Stimulated activated CD4-positive, alpha-beta T cell treated with anti-CD3 and anti-CD28 coated beads, Interleukin-1b, Interleukin-23, amount 100 ng/mL, for 24 hours (primary cell): ENCODE data around the gene SLC5A12.
"Not testable (repeated sequence)": the region's sequence is repeated elsewhere in the genome, so short reads cannot be mapped to it uniquely, and the experiment has no call there.

Experiments
- DNase-seq, 4 experiments: peaks; one replicate each; pipeline ENCODE4 v3.0.0-alpha.2; 2020; ENCODE audit warnings: low read depth in 4 of 4, low spot score in 1 of 4

Gene SLC5A12

GRCh38 chr11:26662916-26663315 lies 58.9 kb downstream of the SLC5A12 start:
- DNase-seq, result no peak

GRCh38 chr11:26655287-26655686 lies 66.6 kb downstream of the SLC5A12 start:
- no peak for DNase-seq

DNA sequence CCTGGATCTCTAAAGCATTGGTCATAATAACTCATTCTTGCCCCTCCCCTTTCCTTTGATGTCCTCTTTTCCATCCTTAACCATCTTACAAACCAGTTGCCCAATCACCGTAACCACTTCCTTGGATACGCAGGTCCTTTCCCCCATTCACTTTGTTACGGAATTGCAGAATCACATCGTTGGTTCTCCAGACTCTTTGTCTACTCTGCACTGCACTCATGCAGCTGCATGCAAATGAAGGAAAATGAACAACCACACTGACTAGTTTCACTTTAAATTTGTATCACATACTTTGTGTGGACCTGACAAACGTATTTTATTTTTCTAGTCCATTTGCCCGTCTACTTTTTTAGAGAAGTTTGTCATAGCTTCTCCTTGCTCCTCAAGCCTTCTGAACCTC lies 69.9 kb downstream of the SLC5A12 start:
- DNase-seq, result no peak

DNA sequence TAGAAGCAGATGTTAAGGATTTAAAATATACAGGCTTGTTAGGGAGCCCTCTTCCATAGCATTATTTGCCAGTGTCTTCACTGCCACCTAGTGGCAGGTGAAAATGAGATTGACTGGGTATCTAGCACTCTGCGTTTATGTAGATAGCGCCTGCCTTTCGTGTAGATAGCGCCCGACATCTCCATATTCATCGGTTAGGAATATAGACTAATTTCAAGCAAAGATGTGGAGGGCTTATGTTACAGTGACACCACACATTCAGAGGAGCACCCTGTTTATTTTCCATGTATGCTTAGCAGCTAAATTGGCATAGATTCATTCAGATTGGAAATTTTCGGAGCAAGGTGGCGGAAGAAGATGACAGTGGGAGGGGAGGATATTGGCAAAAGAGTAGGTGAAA lies 72.0 kb downstream of the SLC5A12 start:
- DNase-seq, result peak in 1 of 4 experiments; percentile 2

- not testable (repeated sequence) for DNase-seq
Observed at GRCh38 chr11:26643314-26643713, 78.5 kb downstream of the SLC5A12 start.

DNA sequence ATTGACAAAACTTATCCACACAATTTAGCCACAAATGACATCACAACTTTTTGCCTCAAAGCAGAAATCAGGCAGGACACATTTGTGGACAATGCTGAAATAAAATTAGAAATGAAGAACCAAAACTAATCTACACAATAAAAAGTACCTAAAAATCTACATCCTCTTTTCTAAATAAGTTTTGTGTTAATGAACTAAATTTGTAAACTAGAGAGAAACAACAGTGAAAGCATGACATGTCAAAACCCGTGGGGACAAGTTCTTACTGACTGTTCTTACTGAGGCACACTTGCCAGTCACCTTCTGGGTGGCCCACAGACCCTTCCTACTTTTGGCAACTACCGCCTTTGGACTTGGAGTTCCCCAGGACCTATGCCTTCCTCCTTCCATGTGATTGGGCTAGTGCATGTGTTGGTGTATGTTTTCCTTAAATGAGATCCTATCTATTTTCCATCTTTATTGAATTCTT lies 89.1 kb downstream of the SLC5A12 start:
- DNase-seq, result no peak

DNA sequence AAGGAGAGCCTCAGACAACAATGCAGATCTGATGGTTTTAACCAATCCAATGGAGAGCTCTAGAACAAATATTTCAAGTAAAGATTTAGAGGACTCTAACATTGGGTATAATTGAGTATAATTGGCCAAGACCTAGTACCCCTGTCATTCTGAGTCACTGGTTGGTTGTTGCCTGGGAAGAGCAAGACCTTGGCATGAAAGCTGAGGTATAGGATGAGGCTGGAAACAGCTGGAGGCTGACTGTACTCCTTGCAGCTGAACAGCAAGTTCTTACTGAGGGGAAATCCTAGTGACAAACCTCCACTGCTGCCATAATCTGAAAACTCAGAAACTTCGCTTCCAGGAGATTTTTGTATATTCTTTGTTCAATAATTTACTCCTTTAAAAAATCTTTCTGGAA lies 95.5 kb downstream of the SLC5A12 start:
- no peak for DNase-seq

- DNase-seq, result no peak
Observed at GRCh38 chr11:26623076-26623659, 98.7 kb downstream of the SLC5A12 start.

DNA sequence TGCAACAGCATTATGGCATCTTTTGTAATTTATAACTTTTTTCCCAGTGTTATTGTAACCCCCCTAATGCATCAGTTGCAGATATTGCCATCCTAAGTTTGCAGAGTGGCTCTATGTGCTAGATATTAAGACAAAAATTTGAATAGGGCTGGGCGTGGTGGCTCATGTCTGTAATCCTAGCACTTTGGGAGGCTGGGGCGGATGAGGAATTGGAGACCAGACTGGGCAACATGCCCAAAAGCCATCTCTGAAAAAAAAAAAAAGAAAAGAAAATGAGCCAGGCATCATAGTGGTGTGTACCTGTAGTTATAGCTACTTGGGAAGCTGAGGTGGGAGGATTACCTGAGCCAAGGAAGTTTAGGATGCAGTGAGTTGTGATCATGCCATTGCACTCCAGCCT lies 99.7 kb downstream of the SLC5A12 start:
- no peak for DNase-seq

- DNase-seq, result no peak
Observed at GRCh38 chr11:26621132-26621531, 100.7 kb downstream of the SLC5A12 start.

- no peak for DNase-seq
Observed at GRCh38 chr11:26620282-26621045, 101.4 kb downstream of the SLC5A12 start.

DNA sequence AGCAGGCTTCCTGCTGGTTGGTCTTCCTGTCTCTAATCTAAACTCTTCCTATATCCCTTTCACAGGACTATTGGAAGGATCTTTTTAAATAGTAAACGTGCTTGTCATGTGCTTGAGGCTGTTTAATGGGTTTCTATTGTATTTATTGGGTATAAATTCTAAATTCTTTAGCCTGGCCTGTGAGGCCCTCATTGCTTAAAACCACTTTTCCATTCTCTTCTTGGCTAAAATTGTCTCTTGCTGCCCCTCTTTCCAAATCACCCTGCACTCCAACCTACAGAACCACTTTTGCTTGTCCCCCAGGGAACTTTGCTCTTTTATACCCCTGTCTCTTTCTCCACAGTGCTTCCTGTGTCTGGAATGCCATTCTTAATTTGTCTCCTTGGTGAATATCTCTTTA lies 103.4 kb downstream of the SLC5A12 start:
- DNase-seq, result no peak
